Esophagus squamous epithelium (tissue), 5 donors: ENCODE data around the gene TYW3. TPM values are rescaled to one million over a fixed set of nuclear protein-coding genes. Genes with fewer than 3 reads are reported as not detected.

Experiments used
- DNase-seq: peaks from one replicate; lab custom pipeline; 2025; lab: John Stamatoyannopoulos, UW
- H3K27ac ChIP-seq, 4 donors: fragments of 200-600 bp; sonication (generic); one replicate each; pipeline ENCODE4 v1.5.1; 2016 to 2019; ENCODE audit warnings: mild to moderate bottlenecking in 1 of 4
- H3K27me3 ChIP-seq, 4 donors: fragments of 200-600 bp; sonication (generic); 1 replicate in 3 of 4; 2 replicates in 1 of 4; pipeline versions ENCODE4 v1.5.1 to v1.6.0; 2017 to 2021; ENCODE audit warnings: antibody characterized with exemption in 1 of 4
- H3K36me3 ChIP-seq, 3 donors: fragments of 200-600 bp; sonication (generic); one replicate each; pipeline ENCODE4 v1.5.1; 2016 to 2019
- H3K4me1 ChIP-seq, 3 donors: fragments of 200-600 bp; sonication (generic); one replicate each; pipeline ENCODE4 v1.5.1; 2017 to 2019
- H3K4me3 ChIP-seq, 4 donors: fragments of 200-600 bp; sonication (generic); 1 replicate in 3 of 4; 2 replicates in 1 of 4; pipeline ENCODE4 v1.5.1; 2016 to 2019; ENCODE audit warnings: mild to moderate bottlenecking in 2 of 4, moderate library complexity in 1 of 4
- H3K9me3 ChIP-seq, 3 donors: fragments of 200-600 bp; sonication (generic); one replicate each; pipeline ENCODE4 v1.5.1; 2016 to 2019
- CTCF ChIP-seq, 6 experiments: fragments of 450-650 bp in 4 of 6; fragments of 200-600 bp in 2 of 6; sonication (generic) in 2 of 6; IDR thresholded peaks; one replicate each; pipeline ENCODE4 v1.5.1; 2016 to 2019; ENCODE audit warnings: antibody characterized with exemption in 6 of 6, mild to moderate bottlenecking in 4 of 6, moderate library complexity in 4 of 6
- POLR2A ChIP-seq, 4 donors: fragments of 450-650 bp; IDR thresholded peaks; one replicate each; pipeline ENCODE4 v1.6.1; 2017; ENCODE audit warnings: antibody characterized with exemption in 4 of 4, mild to moderate bottlenecking in 4 of 4, moderate library complexity in 3 of 4
- WGBS, 2 donors: methylation state at CpG; one replicate each; pipeline ENCODE4 v1.1.5; 2018; 5-methylcytosine and 5-hydroxymethylcytosine counted together
- intact Hi-C: fragments of 100-400 bp; cut with DNase I; formaldehyde crosslinking; loops from one replicate; pipeline ENCODE4 v1.15.0; 2022
- total RNA-seq, 4 donors: library from RNA; depleted of rRNA; stranded (reverse); fragments of >200 nt; gene quantifications; one replicate each; pipeline ENCODE4 v1.1.0, GENCODE V29; 2016
- donor health status: DM: yes; HTN: yes; CAD: no.

TYW3 gene
- total RNA-seq, 4 donors from 2014 or later = 6.7 to 19.6 (median 12.3) TPM

GRCh38 chr1:74715236-74715502 is 17.8 kb upstream of the TYW3 start:
- Histone ChIP-seq H3K4me1 (no peaks in the 10 kb centered on the region), H3K27ac (peak overlapping the region in 1 of 4 donors; percentile 65), H3K27me3 (no peaks in the 10 kb centered on the region), H3K9me3 (no peaks in the 10 kb centered on the region), H3K36me3 (peaks cover 3 to 97% (median 4%) of the 10 kb centered on the region in 3 donors), H3K4me3 (no peak overlapping the region)
- no peak for TF ChIP-seq CTCF (IDR thresholded peaks at IDR 0.05)
- no peak for TF ChIP-seq POLR2A (IDR thresholded peaks at IDR 0.05)
- no peak for DNase-seq
- 75% methylated on average over 1 of the region's 1 CpG; no CpG with 5 or more reads in 1 of the 2 donors for WGBS, 2 donors
- intact Hi-C loops = no loop called here

GRCh38 chr1:74715806-74716205 is 17.1 kb upstream of the TYW3 start:
- Histone ChIP-seq H3K27ac (no peak overlapping the region), H3K27me3 (no peaks in the 10 kb centered on the region), H3K9me3 (no peaks in the 10 kb centered on the region), H3K36me3 (peaks cover 3 to 97% (median 4%) of the 10 kb centered on the region in 3 donors), H3K4me1 (no peaks in the 10 kb centered on the region), H3K4me3 (no peak overlapping the region)
- DNase-seq = no peak
- WGBS, 2 donors = 87 to 88% methylated on average over 4 to 6 of the region's 6 CpGs
- no peak for TF ChIP-seq CTCF (IDR thresholded peaks at IDR 0.05)
- TF ChIP-seq POLR2A (IDR thresholded peaks at IDR 0.05) = no peak
- intact Hi-C loops = no loop called here

- Histone ChIP-seq H3K4me3 (no peak overlapping the region), H3K9me3 (no peaks in the 10 kb centered on the region), H3K36me3 (peaks cover 3 to 97% (median 4%) of the 10 kb centered on the region in 3 donors), H3K4me1 (no peaks in the 10 kb centered on the region), H3K27ac (no peak overlapping the region), H3K27me3 (no peaks in the 10 kb centered on the region)
- intact Hi-C loops = no loop called here
- DNase-seq = no peak
- TF ChIP-seq CTCF (IDR thresholded peaks at IDR 0.05) (no peak), POLR2A (IDR thresholded peaks at IDR 0.05) (no peak)
- WGBS, 2 donors = 88 to 100% methylated on average over 1 of the region's 1 CpG
Measured at GRCh38 chr1:74716822-74717221, 16.1 kb upstream of the TYW3 start.

GRCh38 chr1:74717626-74718025 is 15.3 kb upstream of the TYW3 start:
- intact Hi-C loops = no loop called here
- no peak for TF ChIP-seq POLR2A (IDR thresholded peaks at IDR 0.05)
- no peak for TF ChIP-seq CTCF (IDR thresholded peaks at IDR 0.05)
- no peaks in the 10 kb centered on the region for H3K9me3 ChIP-seq
- H3K27me3 ChIP-seq = no peaks in the 10 kb centered on the region
- no peaks in the 10 kb centered on the region for H3K4me1 ChIP-seq
- no peak overlapping the region for H3K4me3 ChIP-seq
- peaks cover 3 to 98% (median 4%) of the 10 kb centered on the region in 3 donors for H3K36me3 ChIP-seq
- no peak for DNase-seq
- WGBS, 2 donors = 90 to 96% methylated on average over 2 of the region's 2 CpGs
- H3K27ac ChIP-seq = no peak overlapping the region

- Histone ChIP-seq H3K36me3 (peaks cover 0 to 40% (median 5%) of the 10 kb centered on the region in 3 donors), H3K9me3 (peaks cover 0 to 2% (median 0%) of the 10 kb centered on the region in 3 donors), H3K4me3 (no peak overlapping the region), H3K27ac (no peak overlapping the region), H3K27me3 (no peaks in the 10 kb centered on the region), H3K4me1 (peaks cover 3 to 10% (median 4%) of the 10 kb centered on the region in 3 donors)
- TF ChIP-seq CTCF (IDR thresholded peaks at IDR 0.05) (no peak), POLR2A (IDR thresholded peaks at IDR 0.05) (no peak)
- DNase-seq = no peak
- intact Hi-C loops = no loop called here
- 100% methylated on average over 1 of the region's 1 CpG; no CpG with 5 or more reads in 1 of the 2 donors for WGBS, 2 donors
Measured at GRCh38 chr1:74726063-74726462, 6.9 kb upstream of the TYW3 start.
